ENCODE measurements around the gene ADRA1B. TPM values are rescaled to one million over a fixed set of nuclear protein-coding genes. Genes with fewer than 3 reads are reported as not detected.

Gene ADRA1B
- total RNA-seq, 4 donors from 2014 or later = 0.67 to 5.3 (median 3.0) TPM

- 32 to 33% methylated on average over 3 to 9 of the region's 11 CpGs for WGBS, 2 donors (ENCODE audit: low coverage in 1 of 2)
- H3K36me3 ChIP-seq = no peaks in the 10 kb centered on the region
- no peak for ATAC-seq
- peaks cover 0 to 14% (median 0%) of the 10 kb centered on the region in 3 donors for H3K4me1 ChIP-seq
- TF ChIP-seq POLR2A (IDR thresholded peaks at IDR 0.05) (no peak), POLR2AphosphoS5 (IDR thresholded peaks at IDR 0.05) (no peak), EP300 (IDR thresholded peaks at IDR 0.05) (no peak), CTCF (IDR thresholded peaks at IDR 0.05) (no peak)
- H3K27me3 ChIP-seq = peaks cover 76% of the 10 kb centered on the region
- no peaks in the 10 kb centered on the region for H3K9me3 ChIP-seq
- peak overlapping the region in 1 of 2 donors; percentile 47 for H3K4me3 ChIP-seq
- H3K27ac ChIP-seq = no peak overlapping the region
These were observed 55.2 kb downstream of the ADRA1B start for GRCh38 chr5:159971514-159971913.

DNA sequence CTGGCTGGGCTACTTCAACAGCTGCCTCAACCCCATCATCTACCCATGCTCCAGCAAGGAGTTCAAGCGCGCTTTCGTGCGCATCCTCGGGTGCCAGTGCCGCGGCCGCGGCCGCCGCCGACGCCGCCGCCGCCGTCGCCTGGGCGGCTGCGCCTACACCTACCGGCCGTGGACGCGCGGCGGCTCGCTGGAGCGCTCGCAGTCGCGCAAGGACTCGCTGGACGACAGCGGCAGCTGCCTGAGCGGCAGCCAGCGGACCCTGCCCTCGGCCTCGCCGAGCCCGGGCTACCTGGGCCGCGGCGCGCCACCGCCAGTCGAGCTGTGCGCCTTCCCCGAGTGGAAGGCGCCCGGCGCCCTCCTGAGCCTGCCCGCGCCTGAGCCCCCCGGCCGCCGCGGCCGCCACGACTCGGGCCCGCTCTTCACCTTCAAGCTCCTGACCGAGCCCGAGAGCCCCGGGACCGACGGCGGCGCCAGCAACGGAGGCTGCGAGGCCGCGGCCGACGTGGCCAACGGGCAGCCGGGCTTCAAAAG lies 55.7 kb downstream of the ADRA1B start:
- Histone ChIP-seq H3K9me3 (no peaks in the 10 kb centered on the region), H3K27me3 (peaks cover 73% of the 10 kb centered on the region), H3K27ac (no peak overlapping the region), H3K4me1 (peaks cover 0 to 14% (median 0%) of the 10 kb centered on the region in 3 donors), H3K4me3 (peak overlapping the region in 1 of 2 donors; percentile 47), H3K36me3 (no peaks in the 10 kb centered on the region)
- WGBS, 2 donors (ENCODE audit: low coverage in 1 of 2) = 3% methylated on average over 7 of the region's 76 CpGs; no CpG with 5 or more reads in 1 of the 2 donors
- TF ChIP-seq POLR2AphosphoS5 (IDR thresholded peaks at IDR 0.05) (no peak), EP300 (IDR thresholded peaks at IDR 0.05) (no peak), POLR2A (IDR thresholded peaks at IDR 0.05) (no peak), CTCF (IDR thresholded peaks at IDR 0.05) (no peak)
- peak; percentile 39 for ATAC-seq

- Histone ChIP-seq H3K27me3 (peaks cover 66% of the 10 kb centered on the region), H3K4me3 (peak overlapping the region in 1 of 2 donors; percentile 47), H3K9me3 (no peaks in the 10 kb centered on the region), H3K36me3 (no peaks in the 10 kb centered on the region), H3K4me1 (peaks cover 0 to 14% (median 0%) of the 10 kb centered on the region in 3 donors), H3K27ac (no peak overlapping the region)
- 34 to 40% methylated on average over 27 to 31 of the region's 50 CpGs for WGBS, 2 donors (ENCODE audit: low coverage in 1 of 2)
- TF ChIP-seq POLR2AphosphoS5 (IDR thresholded peaks at IDR 0.05) (no peak), EP300 (IDR thresholded peaks at IDR 0.05) (no peak), CTCF (IDR thresholded peaks at IDR 0.05) (no peak), POLR2A (IDR thresholded peaks at IDR 0.05) (no peak)
- no peak for ATAC-seq
These were observed 56.5 kb downstream of the ADRA1B start for GRCh38 chr5:159972538-159973362.

GRCh38 chr5:159975462-159976019 lies 59.3 kb downstream of the ADRA1B start:
- H3K36me3 ChIP-seq = no peaks in the 10 kb centered on the region
- no peaks in the 10 kb centered on the region for H3K9me3 ChIP-seq
- no peak overlapping the region for H3K27ac ChIP-seq
- WGBS, 2 donors (ENCODE audit: low coverage in 1 of 2) = 33 to 100% methylated on average over 1 to 2 of the region's 2 CpGs
- TF ChIP-seq CTCF (IDR thresholded peaks at IDR 0.05) = no peak
- TF ChIP-seq POLR2A (IDR thresholded peaks at IDR 0.05) = no peak
- TF ChIP-seq POLR2AphosphoS5 (IDR thresholded peaks at IDR 0.05) = no peak
- no peak for TF ChIP-seq EP300 (IDR thresholded peaks at IDR 0.05)
- no peak overlapping the region for H3K4me3 ChIP-seq
- peaks cover 0 to 14% (median 0%) of the 10 kb centered on the region in 3 donors for H3K4me1 ChIP-seq
- no peak for ATAC-seq
- H3K27me3 ChIP-seq = peaks cover 63% of the 10 kb centered on the region
